Panc1 (cell line): ENCODE data around the gene RGCC. TPM values are rescaled to one million over a fixed set of nuclear protein-coding genes. Genes with fewer than 3 reads are reported as not detected.

ENCODE experiments used
- ATAC-seq: fragments of 200-7000 bp; cut with Tn5 transposase; 2 replicates; pipeline ENCODE4 v1.9.1; 2020; ENCODE audit warnings: mild to moderate bottlenecking, moderate library complexity
- BruUV-seq: library from RNA; stranded (reverse); fragments of 400-500 nt; replicated peaks from 2 replicates; lab custom pipeline; 2021; lab: Mats Ljungman, UMichigan
- CTCF ChIA-PET: fragments of 300-600 bp; sonication (Branson Sonifier 250); formaldehyde crosslinking; loops from one replicate; lab custom pipeline; 2022; ENCODE audit warnings: antibody characterized with exemption; lab: Charles Lee
- POLR2A ChIA-PET: fragments of 300-600 bp; sonication (Branson Sonifier 250); formaldehyde crosslinking; loops from one replicate; lab custom pipeline; 2022; ENCODE audit warnings: antibody characterized with exemption; lab: Charles Lee
- DNase-seq: peaks from one replicate; pipeline ENCODE4 v3.0.0-alpha.2; 2010; ENCODE audit warnings: low read depth, low spot score
- H3K27ac ChIP-seq: 2 replicates; pipeline ENCODE4 v1.5.1; 2011; ENCODE audit warnings: mild to moderate bottlenecking, low read length, inconsistent platforms
- H3K27me3 ChIP-seq: fragments of 200-500 bp; sonication (Bioruptor generic); 2 replicates; pipeline ENCODE4 v1.6.0; 2014; ENCODE audit warnings: low read length, inconsistent platforms; ENCODE audit not compliant: control insufficient read depth, insufficient read depth
- H3K36me3 ChIP-seq: fragments of 200-500 bp; sonication (Bioruptor generic); 2 replicates; pipeline ENCODE4 v1.5.1; 2014; ENCODE audit warnings: inconsistent platforms, mild to moderate bottlenecking, low read length, moderate library complexity; ENCODE audit not compliant: control insufficient read depth, insufficient read depth
- H3K4me1 ChIP-seq: 2 replicates; pipeline ENCODE4 v1.5.1; 2011; ENCODE audit warnings: inconsistent platforms, mild to moderate bottlenecking, low read length, moderate library complexity; ENCODE audit not compliant: control insufficient read depth, insufficient read depth
- H3K4me3 ChIP-seq, 2 experiments: 2 replicates each; pipeline ENCODE4 v1.5.1; 2011 to 2012; ENCODE audit warnings: low read depth in 2 of 2, low read length in 2 of 2, mild to moderate bottlenecking in 2 of 2, inconsistent platforms in 1 of 2, moderate library complexity in 1 of 2
- H3K9me3 ChIP-seq: fragments of 200-500 bp; sonication (Bioruptor generic); 2 replicates; pipeline ENCODE4 v1.5.1; 2014; ENCODE audit warnings: low read depth, mild to moderate bottlenecking, inconsistent platforms, low read length, moderate library complexity; ENCODE audit not compliant: control insufficient read depth, insufficient read depth
- CTCF ChIP-seq: fragments of 450-650 bp; IDR thresholded peaks from 2 replicates; pipeline ENCODE4 v1.5.1; 2017; ENCODE audit warnings: mild to moderate bottlenecking
- POLR2AphosphoS5 ChIP-seq: IDR thresholded peaks from 2 replicates; pipeline ENCODE4 v1.6.1; 2012; ENCODE audit warnings: mild to moderate bottlenecking, low read depth, low read length, moderate library complexity
- REST ChIP-seq, 2 experiments: IDR thresholded peaks; 2 replicates each; pipeline ENCODE4 v1.6.1; 2011 to 2012; ENCODE audit warnings: low read depth in 2 of 2, control low read depth in 1 of 2, low read length in 1 of 2, mild to moderate bottlenecking in 1 of 2, moderate library complexity in 1 of 2; ENCODE audit not compliant: insufficient read depth in 1 of 2
- SIN3A ChIP-seq: IDR thresholded peaks from 2 replicates; pipeline ENCODE4 v1.6.1; 2012; ENCODE audit warnings: low read depth, mild to moderate bottlenecking, low read length, moderate library complexity, borderline replicate concordance; ENCODE audit not compliant: insufficient read depth
- TCF7L2 ChIP-seq: IDR thresholded peaks from 2 replicates; pipeline ENCODE4 v1.6.1; 2011; ENCODE audit warnings: mild to moderate bottlenecking, low read depth, low read length, inconsistent platforms
- in situ Hi-C: cut with HindIII; loops from 2 replicates; pipeline ENCODE4 v1.10.0; 2016; ENCODE audit warnings: low sequenced_read_pairs, low pct_unique_long_range_greater_than_20kb
- intact Hi-C: fragments of 100-400 bp; cut with micrococcal nuclease; formaldehyde crosslinking; loops from one replicate; pipeline ENCODE4 v1.10.0; 2022; ENCODE audit not compliant: unreplicated experiment
- total RNA-seq: library from RNA; stranded (reverse); gene quantifications from one replicate; pipeline ENCODE4 v1.2.1, GENCODE V29; 2021; ENCODE audit not compliant: unreplicated experiment

Gene RGCC
- total RNA-seq, 1 experiment from 2014 or later = 6.7 TPM

- intact Hi-C loops (no loop called here), in situ Hi-C loops (no loop called here)
- CTCF ChIA-PET = no interaction called here
- no peak for ATAC-seq
- Histone ChIP-seq H3K27ac (no peak overlapping the region), H3K4me1 (no peaks in the 10 kb centered on the region), H3K27me3 (no peaks in the 10 kb centered on the region), H3K9me3 (no peaks in the 10 kb centered on the region), H3K36me3 (no peaks in the 10 kb centered on the region), H3K4me3 (no peak overlapping the region)
- DNase-seq = no peak
- no peak for TF ChIP-seq CTCF
- TF ChIP-seq TCF7L2 = no peak
- TF ChIP-seq POLR2AphosphoS5 = no peak
- no peak for TF ChIP-seq SIN3A
- TF ChIP-seq REST (IDR thresholded peaks at IDR 0.05; ENCODE audit: insufficient read depth in 1 of 2, low read depth in 2 of 2, low read length in 1 of 2) = no peak
- no TSS peak for BruUV-seq
- POLR2A ChIA-PET = no interaction called here
These were observed 44.7 kb downstream of the RGCC start for GRCh38 chr13:41502031-41502430.

GRCh38 chr13:41502673-41503072 is 45.3 kb downstream of the RGCC start:
- BruUV-seq = no TSS peak
- Histone ChIP-seq H3K9me3 (no peaks in the 10 kb centered on the region), H3K4me1 (no peaks in the 10 kb centered on the region), H3K27me3 (no peaks in the 10 kb centered on the region), H3K36me3 (no peaks in the 10 kb centered on the region), H3K27ac (no peak overlapping the region), H3K4me3 (no peak overlapping the region)
- no peak for DNase-seq
- intact Hi-C loops (no loop called here), in situ Hi-C loops (no loop called here)
- no peak for TF ChIP-seq SIN3A
- TF ChIP-seq REST (IDR thresholded peaks at IDR 0.05; ENCODE audit: insufficient read depth in 1 of 2, low read depth in 2 of 2, low read length in 1 of 2) = no peak
- TF ChIP-seq TCF7L2 = no peak
- no peak for TF ChIP-seq CTCF
- no peak for TF ChIP-seq POLR2AphosphoS5
- ChIA-PET CTCF (no interaction called here), POLR2A (no interaction called here)
- no peak for ATAC-seq
